ENCODE measurements around the gene CST7.

The CST7 gene

GRCh38 chr20:24964506-24964840 lies 15.4 kb downstream of the CST7 start:
- no peak for DNase-seq (ENCODE audit: low read depth in 2 of 2)

GRCh38 chr20:24965065-24965919 lies 16.2 kb downstream of the CST7 start:
- no peak for DNase-seq (ENCODE audit: low read depth in 2 of 2)

- no peak for DNase-seq (ENCODE audit: low read depth in 2 of 2)
Observed at GRCh38 chr20:24966317-24967012, 17.4 kb downstream of the CST7 start.

GRCh38 chr20:24968278-24968800 lies 19.3 kb downstream of the CST7 start:
- DNase-seq (ENCODE audit: low read depth in 2 of 2): no peak

- no peak for DNase-seq (ENCODE audit: low read depth in 2 of 2)
Observed at GRCh38 chr20:24969186-24970029, 20.3 kb downstream of the CST7 start.

- DNase-seq (ENCODE audit: low read depth in 2 of 2): no peak
Observed at GRCh38 chr20:24970030-24970553, 21.0 kb downstream of the CST7 start.

- no peak for DNase-seq (ENCODE audit: low read depth in 2 of 2)
Observed at GRCh38 chr20:24970754-24971153, 21.7 kb downstream of the CST7 start.

GRCh38 chr20:24971376-24972101 lies 22.5 kb downstream of the CST7 start:
- DNase-seq (ENCODE audit: low read depth in 2 of 2): no peak

GRCh38 chr20:24972341-24972740 lies 23.3 kb downstream of the CST7 start:
- DNase-seq (ENCODE audit: low read depth in 2 of 2): no peak

GRCh38 chr20:24977336-24977735 lies 28.3 kb downstream of the CST7 start:
- DNase-seq (ENCODE audit: low read depth in 2 of 2): no peak

GRCh38 chr20:24977797-24978196 lies 28.7 kb downstream of the CST7 start:
- DNase-seq (ENCODE audit: low read depth in 2 of 2): no peak

GRCh38 chr20:24978513-24978912 lies 29.4 kb downstream of the CST7 start:
- no peak for DNase-seq (ENCODE audit: low read depth in 2 of 2)

GRCh38 chr20:24979036-24979960 lies 30.2 kb downstream of the CST7 start:
- DNase-seq (ENCODE audit: low read depth in 2 of 2): no peak

GRCh38 chr20:24980291-24981053 lies 31.4 kb downstream of the CST7 start:
- DNase-seq (ENCODE audit: low read depth in 2 of 2): no peak

GRCh38 chr20:24981282-24981681 lies 32.2 kb downstream of the CST7 start:
- no peak for DNase-seq (ENCODE audit: low read depth in 2 of 2)

- DNase-seq (ENCODE audit: low read depth in 2 of 2): no peak
Observed at GRCh38 chr20:24981790-24982189, 32.7 kb downstream of the CST7 start.

GRCh38 chr20:24983896-24984295 lies 34.8 kb downstream of the CST7 start:
- no peak for DNase-seq (ENCODE audit: low read depth in 2 of 2)

GRCh38 chr20:24984961-24985640 lies 36.0 kb downstream of the CST7 start:
- DNase-seq (ENCODE audit: low read depth in 2 of 2): no peak

GRCh38 chr20:24985802-24986201 lies 36.7 kb downstream of the CST7 start:
- no peak for DNase-seq (ENCODE audit: low read depth in 2 of 2)

All from stimulated activated CD4-positive, alpha-beta T cell treated with anti-CD3 and anti-CD28 coated beads, Interleukin-1b, Interleukin-23, amount 100 ng/mL, for 1 hour (primary cell).